ENCODE results near the gene VIT.
A peak's percentile ranks its signal among the peaks of the same experiment; 100 is the strongest.

Gene VIT

DNA sequence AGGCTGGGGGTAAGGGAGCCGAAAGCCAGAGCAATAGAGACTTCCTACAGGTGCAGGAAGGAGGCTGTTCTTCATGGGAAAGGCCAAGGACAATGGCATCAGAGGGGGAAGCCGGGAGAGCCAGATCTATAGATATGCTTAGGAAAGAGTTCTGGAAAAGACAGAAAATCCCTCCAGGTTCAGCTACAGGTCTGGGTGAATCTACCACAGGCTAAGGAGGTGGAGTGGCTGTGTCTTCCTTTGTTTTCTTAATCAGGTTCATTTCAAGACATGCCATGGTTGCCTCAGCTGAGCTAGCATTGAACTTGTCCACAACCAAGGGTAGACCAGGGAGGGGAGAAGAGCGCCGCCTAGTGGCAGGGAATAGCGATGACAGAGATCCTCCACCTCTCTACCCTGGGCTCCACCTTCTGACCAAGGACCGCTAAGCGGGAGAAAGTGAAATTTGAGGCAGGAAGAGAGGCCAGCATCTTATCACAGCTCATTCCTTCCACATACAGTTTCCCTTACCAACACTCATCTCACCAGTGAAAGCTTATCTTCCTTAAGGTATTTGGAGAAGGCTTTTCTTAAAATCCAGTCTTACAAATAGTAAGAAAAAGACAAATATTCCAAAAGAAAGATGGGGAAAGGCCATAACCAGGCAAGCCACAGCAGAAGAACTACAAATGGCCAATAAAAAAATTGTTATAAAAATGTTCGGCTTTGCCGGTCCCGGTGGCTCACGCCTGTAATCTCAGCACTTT lies 74.2 kb downstream of the VIT start:
- peak; percentile 46 to 59 for DNase-seq

DNA sequence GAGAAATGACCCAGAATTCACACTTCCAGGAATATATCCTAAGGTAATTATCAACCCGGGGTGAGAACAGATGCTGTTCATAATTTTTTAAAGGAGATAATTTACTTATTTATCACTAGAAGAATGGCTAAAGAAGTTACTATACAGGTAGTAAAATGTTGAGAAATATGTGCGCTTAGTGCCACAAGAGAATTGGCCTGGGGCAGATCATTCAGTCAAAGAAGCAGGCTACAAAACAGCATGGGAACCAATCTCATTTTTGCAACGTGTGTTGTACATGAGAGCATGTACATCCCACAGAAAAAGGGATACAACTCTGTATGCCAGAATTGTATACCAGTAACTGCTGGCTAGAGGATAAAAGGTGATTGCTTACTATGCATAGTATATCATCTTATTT lies 75.2 kb downstream of the VIT start:
- DNase-seq: no peak

DNA sequence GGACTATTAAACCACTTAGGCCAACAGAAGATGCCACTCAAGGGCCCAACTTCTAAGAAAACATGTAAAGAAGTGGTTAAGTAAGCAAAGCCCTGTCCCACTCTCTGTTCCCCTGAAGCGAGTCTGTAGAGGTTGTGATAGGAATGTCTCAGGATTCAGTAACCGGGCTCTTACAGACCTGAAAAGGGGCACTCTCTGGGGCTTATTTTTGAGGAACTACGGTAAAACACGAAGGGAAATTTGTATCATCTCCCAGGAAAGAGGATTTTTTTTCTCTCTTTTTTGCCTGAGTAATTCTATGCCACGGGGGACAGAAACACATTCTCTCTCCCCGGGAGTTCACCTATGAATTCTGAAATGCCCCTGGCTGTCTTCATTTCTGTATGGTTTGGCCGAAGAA lies 77.4 kb downstream of the VIT start:
- no peak for DNase-seq

GRCh38 chr2:36775261-36775660 lies 78.8 kb downstream of the VIT start:
- no peak for DNase-seq

- no peak for DNase-seq
Observed at GRCh38 chr2:36775806-36776205, 79.3 kb downstream of the VIT start.

DNA sequence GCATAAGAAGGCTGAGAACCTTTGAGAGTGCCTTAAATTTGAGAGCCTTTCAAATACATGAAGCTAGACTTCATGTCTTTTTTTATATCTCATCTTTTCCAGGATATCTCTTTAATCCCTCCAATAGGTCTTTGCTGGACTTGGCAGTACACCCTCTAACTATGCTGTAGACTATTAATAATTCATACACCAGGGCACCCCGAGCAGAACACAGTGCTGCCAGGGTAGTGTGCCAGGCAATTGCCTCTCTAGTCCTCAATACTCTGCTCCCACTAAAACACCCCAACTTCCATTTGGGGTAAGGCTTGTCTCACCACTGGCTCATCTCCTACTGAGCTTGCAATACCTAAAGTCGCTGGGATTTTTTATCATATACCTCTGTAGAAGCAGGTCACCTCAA lies 80.8 kb downstream of the VIT start:
- DNase-seq: no peak

DNA sequence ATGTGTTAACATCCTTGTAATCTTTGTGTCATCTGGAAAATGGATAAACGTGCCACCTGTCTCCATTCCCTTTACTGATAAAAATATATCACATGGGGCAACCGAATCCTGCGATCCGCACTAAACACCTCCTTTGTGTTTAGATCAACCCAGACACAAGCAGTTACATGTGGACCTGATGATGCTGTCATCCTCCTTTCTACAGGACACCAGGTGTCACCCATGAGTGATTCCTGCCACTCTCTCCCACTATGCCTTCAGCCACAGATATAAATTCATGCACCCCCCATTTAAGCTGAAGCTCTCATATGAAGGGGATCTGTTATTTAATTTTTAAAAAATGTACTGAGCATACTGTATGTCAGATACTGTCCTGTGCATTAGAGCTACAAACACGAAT lies 81.3 kb downstream of the VIT start:
- no peak for DNase-seq

DNA sequence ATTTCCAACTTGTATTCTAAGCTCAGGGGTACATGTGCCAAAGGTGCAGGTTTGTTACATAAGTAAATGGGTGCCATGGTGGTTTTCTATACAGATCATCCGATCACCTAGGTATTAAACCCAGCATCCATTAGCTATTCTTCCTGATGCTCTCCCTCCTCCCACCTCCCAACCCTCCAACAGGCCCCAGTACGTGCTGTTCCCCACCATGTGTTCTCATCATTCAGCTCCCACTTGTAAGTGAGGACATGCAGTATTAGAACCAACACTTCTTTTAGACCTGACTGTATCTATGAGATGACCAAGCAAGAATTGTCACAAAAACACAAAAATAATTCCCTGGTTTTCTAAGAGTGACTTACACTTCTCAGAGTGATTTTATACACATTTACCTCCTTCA lies 83.0 kb downstream of the VIT start:
- no peak for DNase-seq

GRCh38 chr2:36780231-36780839 lies 83.8 kb downstream of the VIT start:
- DNase-seq: peak in 1 of 2 experiments; percentile 69

DNA sequence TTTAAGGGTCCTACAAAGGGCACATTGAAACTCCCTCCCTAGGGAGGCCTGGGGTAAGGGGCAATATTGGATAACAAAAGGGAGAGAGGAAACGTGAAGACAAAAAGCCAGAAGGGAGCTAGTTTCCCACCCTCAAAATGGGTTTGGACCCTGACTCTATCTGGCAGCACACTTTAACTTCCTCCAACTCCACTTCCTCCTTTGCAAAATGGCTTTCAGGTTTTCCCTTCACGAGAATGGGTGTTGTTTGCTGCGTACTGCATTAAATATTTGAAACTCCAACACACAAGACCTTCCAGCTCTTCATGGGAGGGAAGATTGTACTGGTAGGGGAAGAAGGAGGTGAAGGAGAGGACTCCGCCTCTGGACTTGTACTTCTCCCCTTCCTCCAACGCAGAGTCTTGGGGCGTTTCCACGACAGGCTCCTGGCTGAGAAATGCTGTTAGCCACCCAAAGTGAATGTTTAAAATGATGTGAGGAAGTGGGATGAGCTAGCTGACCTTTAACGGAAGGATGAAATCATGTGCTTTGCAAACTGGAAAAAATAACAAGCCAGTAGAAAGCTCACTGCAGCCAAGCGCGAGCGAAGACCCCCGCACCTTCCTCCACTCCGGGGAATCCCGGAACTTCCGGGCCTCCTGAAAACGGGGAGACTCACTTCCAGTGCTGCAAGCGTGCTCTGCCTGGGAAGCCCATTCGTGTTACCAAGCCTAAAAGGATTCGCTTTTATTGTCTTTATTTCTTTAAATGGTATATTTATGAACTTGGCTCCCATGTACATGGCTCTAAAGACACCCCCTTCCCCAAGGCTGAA lies 85.6 kb downstream of the VIT start:
- no peak for DNase-seq

GRCh38 chr2:36783246-36783645 lies 86.7 kb downstream of the VIT start:
- no peak for DNase-seq

DNA sequence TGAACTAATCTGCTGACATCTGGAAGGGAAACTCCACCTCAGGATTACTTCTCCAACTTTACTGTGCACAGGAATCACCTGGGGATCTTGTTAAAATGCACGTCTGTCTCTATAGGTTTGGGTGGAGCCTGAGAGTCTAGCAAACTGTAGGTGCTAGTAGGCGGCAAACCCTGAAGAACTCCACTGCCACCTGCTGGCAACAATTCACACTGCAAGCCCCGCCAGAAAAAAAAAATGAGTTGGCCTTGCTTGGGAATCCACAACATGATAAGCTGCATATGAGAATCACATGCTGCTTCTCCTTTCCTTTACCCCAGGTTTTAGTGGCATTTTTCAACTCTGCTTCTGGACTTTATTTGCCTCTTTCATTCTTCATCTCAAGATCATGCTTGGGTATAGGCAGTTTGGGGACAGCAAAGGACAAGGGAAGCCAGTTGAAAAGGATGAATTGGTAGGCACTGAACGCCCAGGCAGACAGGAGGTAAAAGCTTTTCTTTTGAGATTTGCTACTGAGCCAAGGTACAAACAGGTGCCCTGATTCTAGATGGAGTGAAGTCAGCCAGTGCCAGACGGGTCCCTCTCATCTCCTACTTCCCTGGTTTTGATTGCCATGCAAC lies 88.8 kb downstream of the VIT start:
- peak in 1 of 2 experiments; percentile 61 for DNase-seq

DNA sequence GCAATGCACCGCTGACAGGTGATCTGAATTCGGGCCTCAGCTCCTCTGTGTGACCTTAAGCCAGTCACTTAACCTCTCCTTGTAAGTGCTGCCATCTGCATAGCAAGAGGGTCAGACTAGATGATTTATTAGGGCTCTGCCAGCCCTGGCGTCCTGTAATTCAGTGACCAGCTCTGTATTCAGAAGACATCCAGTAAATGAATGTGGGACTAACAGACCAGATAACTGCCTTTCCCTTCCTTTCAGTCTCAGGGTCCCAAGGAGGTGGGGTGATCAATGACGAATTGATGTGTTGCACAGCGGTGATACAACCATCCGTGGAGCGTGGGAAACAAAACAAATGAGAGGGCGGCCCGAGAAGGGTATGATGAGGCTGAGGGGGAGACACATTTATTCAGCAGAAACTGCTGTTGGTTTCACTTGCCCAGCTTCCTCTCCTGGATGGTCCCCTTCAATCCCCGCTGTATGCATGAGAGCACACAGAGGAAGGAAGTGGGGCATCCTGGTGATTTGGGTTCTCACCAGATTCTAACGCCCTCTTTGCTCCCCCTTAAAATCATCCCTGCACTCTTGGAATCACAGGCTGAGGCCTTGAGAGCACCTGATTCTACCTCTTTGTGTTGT lies 92.8 kb downstream of the VIT start:
- no peak for DNase-seq

DNA sequence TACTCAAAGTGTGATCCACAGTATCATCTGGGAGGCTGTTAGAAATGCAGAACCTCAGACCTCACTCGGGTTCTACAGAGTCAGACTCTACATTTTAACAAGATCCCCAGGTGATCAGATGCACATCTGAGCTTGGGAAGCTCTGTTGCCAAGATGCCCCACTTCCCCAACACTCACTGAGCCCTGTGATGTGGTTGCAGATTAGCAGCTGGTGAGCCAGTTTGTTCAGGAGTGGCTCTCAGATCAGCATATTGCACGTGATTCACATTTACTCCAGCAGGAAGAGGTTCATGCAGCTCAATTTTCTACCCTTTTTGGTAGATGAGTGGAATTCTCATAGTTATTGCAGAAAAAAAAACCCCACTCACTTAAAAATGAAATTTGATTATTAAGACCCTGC lies 96.4 kb downstream of the VIT start:
- peak; percentile 12 to 75 for DNase-seq

- no peak for DNase-seq
Observed at GRCh38 chr2:36797324-36798070, 101.0 kb downstream of the VIT start.

DNA sequence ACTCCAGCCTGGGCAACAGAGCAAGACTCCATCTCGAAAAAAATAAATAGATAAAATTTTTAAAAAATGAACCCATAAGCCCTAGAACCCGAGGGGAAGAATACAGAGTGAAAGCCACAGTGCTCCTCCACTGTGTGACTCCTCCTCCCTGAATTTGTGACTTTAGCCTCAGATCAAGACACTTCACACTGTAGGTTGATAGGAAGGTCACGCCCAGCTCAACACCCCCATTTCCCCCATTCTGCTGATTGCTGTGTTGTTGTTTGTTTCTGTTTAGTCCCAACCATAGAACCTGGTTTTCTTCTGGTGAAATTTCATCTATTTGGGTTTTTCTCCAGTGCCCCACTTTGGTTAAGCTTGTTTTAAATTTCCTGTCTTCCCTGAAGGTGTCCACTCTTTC lies 102.2 kb downstream of the VIT start:
- no peak for DNase-seq

GRCh38 chr2:36800381-36800780 lies 103.9 kb downstream of the VIT start:
- DNase-seq: no peak

DNA sequence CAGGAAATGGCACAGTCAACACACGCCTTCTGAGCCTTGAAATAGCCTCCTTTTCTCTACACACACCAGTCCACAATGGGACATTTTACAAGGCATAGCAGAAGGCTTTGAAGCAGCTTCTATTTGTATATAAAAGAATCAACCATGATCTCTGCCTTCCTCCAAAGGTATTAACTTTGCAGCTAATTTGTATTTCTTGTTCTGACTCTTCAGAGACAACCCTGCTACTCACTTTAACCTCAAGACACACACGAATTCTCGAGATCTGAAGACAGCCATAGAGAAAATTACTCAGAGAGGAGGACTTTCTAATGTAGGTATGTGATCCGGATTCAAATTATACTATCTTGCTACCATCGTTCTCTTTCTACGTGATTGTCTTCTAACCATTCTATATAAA lies 104.6 kb downstream of the VIT start:
- no peak for DNase-seq

GRCh38 chr2:36802952-36803351 lies 106.4 kb downstream of the VIT start:
- no peak for DNase-seq

DNA sequence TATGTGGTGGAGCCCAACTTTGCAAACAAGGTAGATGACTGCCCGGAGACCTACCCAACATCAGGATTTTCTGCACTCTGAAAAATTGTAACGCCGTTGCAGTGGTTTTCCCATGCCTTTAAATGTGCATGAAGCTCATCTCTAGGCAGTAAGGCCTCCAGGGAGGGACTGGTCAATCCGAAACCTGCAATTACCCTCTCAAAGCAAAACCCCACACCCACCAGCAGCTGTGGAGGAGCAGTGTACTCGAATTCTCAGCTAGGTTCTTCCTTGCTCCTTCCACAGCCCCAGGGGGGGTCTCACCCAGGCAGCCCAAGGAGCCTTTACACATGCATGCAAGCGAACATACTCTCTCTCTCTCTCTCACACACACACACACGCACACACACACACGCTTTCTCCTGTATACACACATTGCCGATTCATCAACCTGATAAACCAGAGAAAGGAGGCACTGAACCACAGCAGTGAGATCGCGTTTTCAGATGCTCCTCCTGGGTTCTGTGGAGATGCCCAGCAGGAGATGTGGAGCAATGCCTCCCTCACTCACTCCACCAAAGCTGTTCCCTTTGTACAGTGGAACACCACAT lies 109.2 kb downstream of the VIT start:
- no peak for DNase-seq

DNA sequence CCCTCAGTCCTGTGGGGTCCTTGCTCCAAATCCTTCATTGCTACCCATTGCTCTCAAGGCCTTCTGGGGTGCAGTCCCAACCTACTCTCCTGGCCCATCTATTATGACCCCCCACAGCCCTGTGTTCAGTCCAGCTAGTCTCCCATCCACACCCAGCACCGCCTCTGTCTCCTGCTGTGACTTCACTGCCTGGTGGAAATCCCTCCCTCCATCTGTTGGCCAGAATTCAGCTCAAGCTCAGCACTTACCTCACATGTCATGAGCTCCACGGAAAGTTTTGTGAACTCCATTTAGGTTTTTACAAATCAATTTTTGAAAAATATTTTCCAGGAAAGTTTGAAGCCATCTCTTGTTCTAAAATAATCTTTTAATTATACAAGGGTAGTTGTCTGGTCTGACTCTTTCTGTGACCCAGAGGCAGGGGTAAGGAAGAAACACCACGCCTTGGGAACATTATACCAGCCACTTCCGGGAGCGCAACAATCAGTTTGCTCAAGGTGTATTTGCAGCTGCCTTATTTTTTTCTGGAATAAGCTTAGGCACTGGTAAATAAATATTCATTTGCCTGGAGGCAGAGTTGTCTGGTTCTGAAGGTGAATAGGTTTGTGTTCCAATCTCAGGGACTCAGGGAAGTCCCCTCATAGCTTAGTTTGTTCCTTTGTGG lies 110.8 kb downstream of the VIT start:
- peak in 1 of 2 experiments; percentile 49 for DNase-seq
